Fibroblast of the conjunctiva (primary cell): ENCODE measurements around the gene OR4E2.
"Not testable (repeated sequence)": the region's sequence is repeated elsewhere in the genome, so short reads cannot be mapped to it uniquely, and the experiment has no call there.

Experiments
- DNase-seq: peaks from one replicate; pipeline ENCODE4 v3.0.0-alpha.2; 2010; ENCODE audit warnings: low read depth

OR4E2 gene, protein sequence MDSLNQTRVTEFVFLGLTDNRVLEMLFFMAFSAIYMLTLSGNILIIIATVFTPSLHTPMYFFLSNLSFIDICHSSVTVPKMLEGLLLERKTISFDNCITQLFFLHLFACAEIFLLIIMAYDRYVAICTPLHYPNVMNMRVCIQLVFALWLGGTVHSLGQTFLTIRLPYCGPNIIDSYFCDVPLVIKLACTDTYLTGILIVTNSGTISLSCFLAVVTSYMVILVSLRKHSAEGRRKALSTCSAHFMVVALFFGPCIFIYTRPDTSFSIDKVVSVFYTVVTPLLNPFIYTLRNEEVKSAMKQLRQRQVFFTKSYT

DNA sequence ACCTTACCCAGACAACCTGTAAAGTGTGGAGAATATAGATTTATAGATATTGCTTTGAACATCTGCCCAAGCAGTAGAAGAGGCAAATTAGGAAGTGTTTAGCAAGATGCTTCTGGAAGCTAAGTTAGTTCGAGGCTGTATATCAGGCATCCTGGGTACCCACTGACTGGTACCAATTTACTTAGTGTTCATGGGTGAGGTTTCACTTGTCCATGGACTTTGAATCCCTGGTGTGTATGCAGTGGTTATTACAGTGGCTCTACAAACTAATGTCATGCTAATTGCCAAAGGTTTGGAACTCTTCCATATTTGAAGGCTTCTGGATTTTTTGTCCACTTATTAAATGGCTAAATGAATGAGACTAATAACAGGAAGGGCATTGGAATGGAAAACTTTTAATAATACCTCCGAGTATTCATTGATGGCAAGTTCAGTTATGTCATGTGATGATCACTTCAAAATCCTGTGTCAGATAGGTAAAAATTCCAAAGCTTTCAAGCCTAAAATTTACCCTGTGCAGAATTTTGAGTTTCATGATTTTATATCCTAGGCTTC lies at the start of gene OR4E2:
OR4E2 (plus strand) TSS at position 505 of the 555 bp plus-strand sequence. CDS start 11,248 bp downstream, outside the sequence.
- no peak for DNase-seq

DNA sequence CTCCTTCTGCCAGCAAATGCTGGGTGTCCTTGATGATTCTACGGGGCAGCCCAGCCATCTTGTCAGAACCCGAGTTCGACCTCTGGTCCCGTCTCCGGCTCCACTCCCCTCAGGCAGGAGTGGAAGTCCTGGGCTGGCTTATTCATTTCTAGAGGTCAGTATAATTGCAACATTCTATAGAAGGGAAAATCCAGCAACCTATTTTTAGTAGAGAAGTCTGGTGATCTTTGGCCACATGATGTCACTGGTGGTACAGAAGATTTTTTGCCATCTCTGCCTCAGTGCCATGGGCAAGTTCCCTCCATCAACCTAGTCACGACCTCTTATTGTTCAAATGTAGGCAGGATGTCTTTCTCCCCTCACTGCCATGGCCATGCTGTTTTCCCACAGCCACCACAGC lies 41.3 kb upstream of the OR4E2 start:
- DNase-seq = no peak

DNA sequence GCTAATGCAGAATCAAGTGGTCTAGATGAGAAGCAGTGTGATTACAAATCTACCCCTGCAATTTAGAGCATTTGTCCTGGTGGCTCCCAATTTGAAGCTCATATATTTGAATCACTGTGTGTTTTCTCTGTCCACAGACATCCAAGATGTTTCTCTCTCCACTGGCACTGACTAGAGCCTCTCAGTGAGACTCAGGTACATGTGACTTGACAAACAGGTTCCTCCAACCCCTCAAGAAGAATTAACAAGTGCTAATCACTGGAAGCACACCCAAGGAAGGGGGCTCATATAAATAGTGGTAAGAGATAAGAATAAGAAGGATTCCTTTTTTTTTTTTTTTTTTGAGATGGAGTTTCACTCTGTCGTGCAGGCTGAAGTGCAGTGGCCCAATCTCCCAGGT lies 39.4 kb upstream of the OR4E2 start:
- DNase-seq = no peak

DNA sequence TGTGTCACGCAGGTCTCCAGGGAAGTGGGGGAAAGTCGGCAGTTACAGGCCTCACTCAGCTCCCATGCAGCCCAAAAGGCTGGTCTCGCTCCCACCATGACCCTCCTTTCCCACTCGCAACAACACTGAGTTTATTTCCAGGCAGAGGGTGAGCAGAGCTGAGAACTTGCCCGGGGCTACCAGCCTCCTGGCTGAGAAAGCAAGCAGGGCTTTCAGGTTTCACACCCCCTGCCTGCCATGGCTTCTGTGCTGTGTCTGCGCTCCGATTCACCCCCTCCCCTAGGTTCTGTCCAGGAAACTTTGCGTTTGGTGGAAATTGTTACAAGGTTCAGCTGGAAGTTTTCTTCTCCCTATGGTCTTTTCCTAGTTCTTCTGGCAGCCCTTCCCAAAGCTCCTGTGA lies 36.0 kb upstream of the OR4E2 start:
- DNase-seq = no peak

DNA sequence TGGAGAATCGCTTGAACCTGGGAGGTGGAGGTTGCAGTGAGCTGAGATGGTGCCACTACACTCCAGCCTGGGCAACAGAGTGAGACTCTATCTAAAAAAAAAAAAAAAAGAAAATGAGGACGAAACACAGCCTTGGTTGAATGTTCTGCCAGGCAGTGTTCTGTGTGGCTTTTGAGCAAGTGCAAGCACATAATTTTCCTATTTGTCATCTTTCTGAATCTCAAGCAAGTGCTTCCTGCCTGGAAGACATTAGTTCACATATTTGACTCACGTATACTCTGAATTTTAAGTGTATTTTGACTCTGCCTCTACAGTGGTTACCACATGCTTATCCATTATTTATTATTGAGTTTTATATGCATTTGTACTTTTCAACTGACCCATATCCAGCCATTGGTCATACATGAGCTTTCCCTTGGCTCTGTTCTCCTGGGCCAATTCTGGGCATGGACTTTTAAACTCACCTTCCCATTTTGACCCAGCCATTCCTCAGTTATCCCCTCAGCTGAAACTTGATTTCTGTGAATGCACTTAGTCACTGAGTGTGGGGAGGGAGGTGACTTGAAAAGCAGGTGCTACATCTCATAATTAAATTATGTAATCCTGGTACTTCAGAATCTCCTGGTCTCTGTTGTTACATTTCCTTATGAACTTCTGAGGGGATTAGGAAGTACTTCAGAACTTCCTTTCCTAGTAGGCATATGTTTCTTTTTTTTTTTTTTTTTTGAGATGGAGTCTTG lies 27.0 kb upstream of the OR4E2 start:
- DNase-seq = no peak

DNA sequence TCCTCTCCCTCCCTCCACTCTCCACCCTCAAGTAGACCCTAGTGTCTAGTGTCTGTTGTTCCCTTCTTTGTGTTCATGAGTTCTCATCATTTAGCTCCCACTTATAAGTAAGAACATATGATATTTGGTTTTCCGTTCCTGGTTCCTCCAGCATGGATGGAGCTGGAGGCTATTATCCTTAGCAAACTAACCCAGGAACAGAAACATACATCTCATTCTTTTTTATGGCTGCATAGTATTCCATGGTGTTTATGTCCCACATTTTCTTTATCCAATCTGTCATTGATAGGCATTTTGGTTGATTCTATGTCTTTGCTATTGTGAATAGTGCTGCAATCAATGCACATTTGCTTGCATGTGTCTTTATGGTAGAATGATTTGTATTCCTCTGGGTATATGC lies 23.1 kb upstream of the OR4E2 start:
- not testable (repeated sequence) for DNase-seq

DNA sequence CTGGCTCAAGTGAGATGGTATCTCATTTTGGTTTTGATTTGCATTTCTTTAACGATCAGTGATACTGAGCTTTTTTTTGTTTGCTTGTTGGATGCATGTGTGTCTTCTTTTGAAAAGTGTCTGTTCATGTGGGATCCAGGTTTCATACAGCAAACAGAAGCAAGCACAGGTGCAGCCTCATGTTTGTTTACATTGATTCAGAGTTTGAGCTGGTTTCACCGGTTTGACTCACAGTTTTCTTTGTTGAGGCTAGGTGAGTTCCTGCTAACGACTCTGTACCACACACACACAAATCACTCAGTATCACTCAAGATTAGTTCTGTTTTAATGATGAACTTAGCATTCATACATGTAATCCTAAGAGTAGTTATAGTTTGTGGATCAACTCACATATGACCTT lies 22.6 kb upstream of the OR4E2 start:
- DNase-seq = no peak

DNA sequence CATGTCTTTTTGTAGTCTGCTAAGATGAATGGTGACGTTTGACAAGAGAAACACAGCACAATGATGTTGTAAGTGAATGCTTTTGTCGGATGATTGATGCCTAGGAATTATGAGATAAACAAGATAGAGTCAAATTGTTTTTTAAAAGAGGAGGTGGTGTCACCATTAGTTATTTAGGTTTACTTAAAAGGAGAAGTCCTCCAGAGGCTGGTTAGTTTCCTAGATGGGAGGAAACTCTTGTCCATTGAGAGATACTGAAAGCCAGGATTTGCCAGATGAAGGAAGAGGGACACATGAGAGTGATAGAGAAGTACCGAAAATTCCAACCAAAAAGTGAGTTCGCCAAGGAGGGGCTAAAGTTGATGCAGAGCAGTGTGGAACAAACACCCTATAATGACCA lies 18.8 kb upstream of the OR4E2 start, which contains the start of gene OR10G2:
OR10G2 (minus strand) TSS at position 101 of the 400 bp plus-strand sequence; CDS start at position 3, 98 bp downstream.
- DNase-seq = no peak

DNA sequence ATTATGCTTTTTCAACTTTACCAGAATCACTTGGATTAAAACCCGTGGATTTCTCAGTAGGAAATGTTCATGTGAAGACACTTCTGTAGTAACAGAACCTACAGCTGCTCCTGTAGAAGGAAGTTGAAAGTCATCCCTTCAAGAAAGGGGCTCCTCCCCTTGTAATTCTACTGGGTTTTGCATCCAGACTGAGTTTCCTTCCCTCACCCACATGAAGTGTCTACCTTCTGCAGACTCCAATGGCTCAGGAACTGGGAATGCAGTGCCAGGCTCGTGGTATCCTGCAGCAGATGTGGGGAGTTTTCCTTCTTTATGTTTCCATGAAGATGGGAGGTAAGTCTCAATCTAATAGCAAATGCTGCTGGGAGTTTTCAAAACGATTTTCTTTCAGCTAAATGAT lies 11.0 kb upstream of the OR4E2 start:
- no peak for DNase-seq

DNA sequence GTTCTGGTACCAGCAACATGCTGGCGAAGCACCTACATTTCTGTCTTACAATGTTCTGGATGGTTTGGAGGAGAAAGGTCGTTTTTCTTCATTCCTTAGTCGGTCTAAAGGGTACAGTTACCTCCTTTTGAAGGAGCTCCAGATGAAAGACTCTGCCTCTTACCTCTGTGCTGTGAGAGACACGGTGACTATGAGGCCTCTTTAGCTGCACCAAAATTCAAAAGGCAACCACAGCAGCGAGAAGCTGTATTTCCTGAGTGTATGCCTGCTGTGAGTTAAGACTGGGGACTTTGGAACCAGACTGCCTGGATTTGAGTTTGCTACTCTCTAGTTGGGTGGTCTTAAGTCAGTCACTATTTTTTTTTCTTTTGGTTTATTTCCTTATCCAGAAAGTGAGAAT lies 10.2 kb upstream of the OR4E2 start:
- no peak for DNase-seq

DNA sequence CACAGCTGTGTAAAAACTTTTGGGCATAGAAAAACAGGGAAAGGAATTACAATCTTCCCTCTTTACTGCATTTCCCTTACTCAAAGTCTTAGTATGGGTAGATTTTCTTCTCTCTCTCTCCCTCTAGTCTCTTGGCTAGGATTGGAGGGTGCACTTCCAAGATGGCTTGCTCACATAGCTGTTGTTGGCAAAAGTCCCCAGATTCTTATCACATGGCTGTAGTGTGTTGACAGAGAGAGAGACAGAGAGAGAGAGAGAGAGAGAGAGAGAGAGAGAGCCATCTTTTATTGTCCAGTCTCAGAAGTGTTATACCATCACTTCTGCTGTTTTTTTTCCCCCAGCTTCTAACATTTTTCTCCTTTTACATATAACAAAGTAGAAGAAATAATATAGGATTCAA lies 6.3 kb upstream of the OR4E2 start:
- DNase-seq = peak; percentile 9

DNA sequence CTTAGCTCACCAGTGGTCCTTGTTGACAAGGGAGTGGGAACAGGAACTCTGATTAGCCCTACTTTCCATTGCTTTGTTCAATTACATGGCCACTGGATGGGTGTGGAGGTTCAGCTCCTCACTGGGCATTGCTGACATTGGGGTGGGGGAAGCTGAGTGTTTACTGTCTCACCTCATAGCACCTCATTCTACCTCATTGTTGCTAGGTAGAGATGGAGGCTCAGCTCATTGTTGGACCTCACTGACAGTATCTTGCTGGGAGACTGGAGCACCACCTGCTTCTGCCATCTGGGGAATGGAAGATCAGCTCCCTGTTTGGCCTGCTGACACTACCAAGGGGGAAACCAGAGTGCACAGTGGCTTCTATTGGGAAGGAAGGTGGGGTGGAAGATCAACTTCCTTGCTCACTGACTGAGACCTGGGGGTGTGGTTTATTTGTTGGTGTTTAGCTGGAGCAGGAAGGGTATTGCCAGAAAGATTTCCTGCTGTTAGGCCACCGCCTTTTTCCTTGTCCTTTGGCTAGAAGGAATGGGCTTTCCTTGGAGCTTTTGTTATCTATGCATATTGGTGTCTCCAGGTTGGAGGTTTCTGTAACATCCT lies 1.3 kb upstream of the OR4E2 start:
- DNase-seq = no peak

DNA sequence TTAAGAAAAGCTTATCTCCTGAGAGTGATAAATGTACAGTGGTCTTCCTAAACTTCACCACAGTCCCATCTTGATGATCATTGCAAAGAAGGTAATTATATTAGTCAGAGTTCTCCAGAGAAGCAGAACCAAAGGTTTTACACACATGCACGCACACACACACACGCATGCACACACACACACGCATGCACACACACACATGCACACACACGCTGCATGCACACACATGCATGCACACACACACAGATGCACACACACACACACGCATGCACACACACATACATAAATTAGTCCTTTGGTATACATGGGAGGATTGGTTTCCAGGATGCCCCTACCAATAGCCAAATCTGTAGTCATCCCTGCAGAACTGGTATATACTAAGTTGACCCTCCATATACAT lies 580 bp downstream of the OR4E2 start:
- no peak for DNase-seq

DNA sequence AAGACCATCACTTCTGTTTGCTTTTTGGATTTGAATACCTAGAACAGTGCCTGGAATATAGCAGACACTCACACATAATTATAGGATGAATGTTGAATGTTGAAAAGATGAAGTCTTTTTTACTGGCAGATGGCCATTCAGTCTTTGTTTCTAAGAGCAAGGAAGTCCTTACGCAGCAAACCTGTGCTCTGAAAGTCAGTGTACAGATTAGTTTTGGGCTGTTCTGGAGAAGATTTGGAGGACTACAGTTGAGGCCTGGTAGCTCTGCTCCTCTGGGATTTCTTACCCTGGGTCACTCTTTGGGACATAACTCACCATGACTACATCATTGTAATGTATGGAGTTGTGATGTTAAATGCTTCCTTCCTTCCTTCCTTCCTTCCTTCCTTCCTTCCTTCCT lies 3.3 kb downstream of the OR4E2 start:
- DNase-seq = no peak

DNA sequence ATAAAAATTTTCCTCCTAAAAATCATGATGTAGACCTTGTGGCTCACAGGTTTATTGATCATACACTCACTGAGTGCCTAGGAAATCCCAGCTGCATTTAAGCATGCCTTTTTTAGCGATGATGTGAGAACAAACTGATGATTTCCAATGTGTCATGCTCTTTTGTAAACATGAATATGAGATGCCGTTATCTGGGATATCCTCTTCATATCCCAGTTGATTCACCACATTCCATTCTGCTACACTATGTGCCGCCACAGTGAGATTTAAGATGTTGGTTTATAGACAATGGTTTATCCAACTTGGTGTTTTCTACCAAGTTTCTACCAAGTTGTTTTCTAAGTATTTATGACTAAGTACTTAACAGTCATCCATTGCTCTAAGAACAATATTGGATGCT lies 14.7 kb downstream of the OR4E2 start:
- DNase-seq = peak; percentile 12

DNA sequence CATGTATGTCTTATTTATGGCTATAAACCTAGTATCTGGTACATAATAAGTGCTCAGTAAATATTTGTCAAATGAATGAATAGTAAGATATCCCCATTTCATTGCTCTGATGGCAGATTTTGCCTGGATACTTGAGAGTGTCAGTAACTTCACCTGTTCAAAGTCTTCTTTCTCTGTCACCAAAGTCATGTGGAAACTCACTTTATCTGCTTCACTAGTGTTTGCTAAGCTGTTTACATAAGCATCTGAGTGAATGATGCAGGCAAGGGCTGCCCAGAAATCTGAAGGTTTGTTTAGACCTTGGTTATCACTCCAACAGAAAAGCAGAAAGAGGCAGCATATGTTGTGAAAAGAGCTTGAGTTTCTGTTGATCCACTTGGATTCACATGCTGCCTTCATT lies 15.6 kb downstream of the OR4E2 start:
- DNase-seq = no peak

DNA sequence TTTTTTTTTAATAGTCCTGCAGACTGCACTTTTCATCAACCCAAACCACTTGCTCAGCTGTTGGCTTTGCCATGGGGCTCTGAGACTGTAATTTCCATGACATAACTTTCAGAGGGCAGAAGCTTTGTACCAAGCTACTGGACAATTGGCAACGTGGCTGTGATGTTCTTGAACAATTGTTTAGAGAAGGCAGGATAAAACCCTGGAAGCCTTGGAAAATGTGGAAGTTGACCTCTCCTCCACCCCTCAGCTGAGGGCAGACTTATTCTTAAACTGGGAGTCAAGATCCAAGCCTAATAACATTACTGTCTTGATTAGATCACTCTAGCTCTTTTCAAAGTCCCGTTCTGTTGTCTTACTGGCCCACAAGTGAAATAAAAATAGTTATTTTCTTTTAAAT lies 17.7 kb downstream of the OR4E2 start:
- DNase-seq = no peak

DNA sequence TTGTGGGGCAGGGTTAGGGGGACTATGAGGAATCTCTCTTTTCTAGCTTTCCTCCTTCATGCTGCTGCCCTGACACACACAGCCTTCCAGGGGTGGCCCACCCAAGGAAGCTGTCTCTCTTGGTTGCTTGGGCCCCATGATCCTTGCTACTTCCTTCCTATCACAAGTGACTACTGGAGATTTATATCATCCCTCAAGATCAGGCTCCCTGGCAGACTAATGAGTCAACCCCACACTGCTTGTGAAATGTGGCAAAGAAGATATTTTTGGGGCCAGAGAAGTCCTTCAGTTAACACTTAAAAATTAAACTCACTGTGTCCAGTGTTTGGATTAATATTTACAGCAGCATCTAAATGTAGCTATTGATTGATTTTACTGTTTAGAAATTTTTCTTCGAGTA lies 18.5 kb downstream of the OR4E2 start:
- DNase-seq = no peak

DNA sequence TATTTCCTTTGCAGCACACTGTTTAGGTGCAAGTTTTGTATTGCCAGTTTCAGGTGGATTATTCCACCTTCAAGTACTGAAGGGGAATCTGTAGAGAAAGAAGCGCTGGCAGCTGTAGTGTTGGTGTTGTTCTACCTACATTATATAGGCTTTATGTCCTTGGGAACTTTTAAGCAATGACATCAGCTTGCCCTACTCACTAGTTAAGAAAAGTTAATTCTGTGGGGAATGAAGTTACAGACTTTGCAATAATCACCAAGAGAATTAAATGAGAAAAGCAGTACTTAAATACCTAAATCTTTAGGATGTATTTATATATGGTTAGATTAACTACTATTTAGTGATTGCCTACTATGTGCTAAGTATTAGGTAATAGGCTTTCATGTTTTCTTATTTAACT lies 20.1 kb downstream of the OR4E2 start, which contains the start of gene OR4E1:
OR4E1 (minus strand) TSS at position 101 of the 400 bp plus-strand sequence. CDS start 2,883 bp downstream, outside the sequence.
- DNase-seq = no peak

DNA sequence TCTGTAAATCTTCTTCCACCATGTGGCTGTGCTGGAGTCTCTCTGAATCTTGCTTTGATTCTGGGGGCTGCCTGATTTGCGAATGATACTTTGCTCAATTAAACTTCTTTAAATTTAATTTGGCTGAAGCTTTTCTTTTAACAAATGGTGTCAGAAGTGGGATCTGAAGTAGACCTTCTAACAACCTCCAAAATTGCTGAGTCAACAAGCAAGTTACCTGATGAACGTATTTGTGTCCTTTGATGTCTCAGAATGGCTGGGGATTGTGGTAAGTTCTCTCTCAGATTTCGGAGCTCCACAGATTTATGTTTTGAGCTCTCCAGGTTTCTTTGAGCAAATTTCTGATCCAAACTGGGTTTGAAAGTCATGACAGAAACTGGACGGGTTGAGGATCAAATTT lies 21.9 kb downstream of the OR4E2 start:
- DNase-seq = no peak

DNA sequence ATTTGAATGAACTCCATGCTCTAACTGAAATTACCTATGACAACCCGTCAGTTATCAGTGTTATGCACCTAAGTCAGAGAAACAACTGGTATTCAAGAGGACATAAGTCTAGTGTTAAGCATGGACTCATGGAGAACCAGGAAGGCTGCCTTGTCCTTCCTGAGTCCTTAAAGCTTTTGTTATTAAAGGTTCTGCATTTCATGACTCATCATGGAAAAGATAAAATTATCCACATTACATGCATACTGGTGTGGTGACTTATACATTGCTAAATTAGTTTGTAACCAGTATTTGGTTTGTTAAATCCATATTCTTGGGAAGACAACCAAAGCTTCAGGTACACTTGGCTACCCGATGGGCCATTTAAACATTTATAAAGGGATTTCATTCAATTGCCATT lies 26.4 kb downstream of the OR4E2 start:
- no peak for DNase-seq

DNA sequence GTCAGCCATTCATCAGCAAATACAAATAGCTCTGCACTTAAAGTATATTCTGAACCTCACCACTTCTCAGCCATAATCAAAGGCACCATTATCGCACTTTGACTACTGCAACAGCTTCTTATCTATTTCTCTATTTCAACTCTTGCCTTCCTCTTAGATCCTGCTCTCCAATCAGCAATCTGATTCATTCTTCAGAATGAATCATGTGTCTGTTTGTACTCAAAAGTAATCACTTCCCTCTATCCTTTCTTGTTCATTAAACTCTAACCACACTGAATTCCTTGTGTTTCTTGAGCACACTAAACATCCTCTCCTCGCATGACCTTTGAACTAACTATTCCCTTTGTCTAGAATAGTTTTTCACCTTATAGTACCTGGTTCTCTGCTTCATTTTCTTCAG lies 32.8 kb downstream of the OR4E2 start:
- DNase-seq = no peak

DNA sequence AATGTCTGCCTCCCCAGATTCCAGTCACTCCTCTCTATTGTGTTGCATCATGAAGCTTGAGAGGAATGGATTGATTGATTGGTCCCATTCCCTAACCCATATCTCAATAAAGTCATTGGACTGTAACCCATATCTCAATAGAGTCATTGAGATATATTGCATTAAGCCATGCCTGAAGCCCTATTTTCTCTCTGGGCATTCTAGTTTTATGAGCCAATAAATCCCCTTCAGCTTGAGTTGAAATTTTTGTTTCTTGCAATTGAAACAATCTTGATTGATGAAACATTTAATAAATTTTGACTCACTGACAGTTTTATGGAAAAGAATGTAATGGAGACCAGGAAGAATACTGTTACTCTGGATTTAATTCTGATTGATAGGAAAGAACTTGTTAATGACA lies 40.8 kb downstream of the OR4E2 start:
- no peak for DNase-seq
